SH-SY5Y (cell line): ENCODE measurements around the gene KANK3.

Source experiments
- GATA2 ChIP-seq: IDR thresholded peaks from 2 replicates; pipeline ENCODE4 v1.6.1; 2011; ENCODE audit warnings: mild to moderate bottlenecking, low read depth, low read length
- GATA3 ChIP-seq: IDR thresholded peaks from 2 replicates; pipeline ENCODE4 v1.6.1; 2011; ENCODE audit warnings: low read depth, mild to moderate bottlenecking, low read length, moderate library complexity

GRCh38 chr19:8367327-8368001 lies 24.4 kb upstream of the KANK3 start:
- no peak for TF ChIP-seq GATA3
- TF ChIP-seq GATA2: no peak
